OCI-LY1 (cell line): ENCODE measurements around the gene LTBP1.
A peak's percentile ranks its signal among the peaks of the same experiment; 100 is the strongest.

Experiments used
- H2AFZ ChIP-seq: fragments of 200-600 bp; sonication (generic), shearing (Covaris generic); 2 replicates; pipeline ENCODE4 v1.6.0; 2014; ENCODE audit warnings: antibody characterized with exemption, mild to moderate bottlenecking, low read length
- H3F3A ChIP-seq: fragments of 200-600 bp; sonication (generic), shearing (Covaris generic); 2 replicates; pipeline ENCODE4 v1.6.0; 2014; ENCODE audit warnings: mild to moderate bottlenecking, antibody characterized with exemption, low read length, moderate library complexity; ENCODE audit not compliant: insufficient read depth
- H3K27ac ChIP-seq: fragments of 200-600 bp; sonication (generic); 2 replicates; pipeline ENCODE4 v1.5.1; 2014; ENCODE audit warnings: low read length, mixed run types, mild to moderate bottlenecking, low read depth; ENCODE audit not compliant: poor library complexity, severe bottlenecking
- H3K27me3 ChIP-seq: fragments of 200-600 bp; sonication (generic); 2 replicates; pipeline ENCODE4 v1.6.0; 2014; ENCODE audit warnings: antibody characterized with exemption, mild to moderate bottlenecking, low read length, moderate library complexity; ENCODE audit not compliant: insufficient read depth
- H3K36me3 ChIP-seq: fragments of 200-600 bp; sonication (generic); 2 replicates; pipeline ENCODE4 v1.6.1; 2014; ENCODE audit warnings: mild to moderate bottlenecking, antibody characterized with exemption, low read length, moderate library complexity, mixed read lengths; ENCODE audit not compliant: insufficient read depth
- H3K4me1 ChIP-seq: fragments of 200-600 bp; sonication (generic); 2 replicates; pipeline ENCODE4 v1.5.1; 2014; ENCODE audit warnings: mild to moderate bottlenecking, low read length, moderate library complexity; ENCODE audit not compliant: insufficient read depth, severe bottlenecking
- H3K4me2 ChIP-seq: fragments of 200-600 bp; sonication (generic), shearing (Covaris generic); 2 replicates; pipeline ENCODE4 v1.6.1; 2014; ENCODE audit warnings: low read length
- H3K4me3 ChIP-seq: fragments of 200-600 bp; sonication (generic); 2 replicates; pipeline ENCODE4 v1.5.1; 2014; ENCODE audit warnings: low read length, low read depth, mild to moderate bottlenecking, mixed read lengths; ENCODE audit not compliant: poor library complexity, severe bottlenecking
- H3K79me2 ChIP-seq: fragments of 200-600 bp; shearing (Covaris generic); 2 replicates; pipeline ENCODE4 v1.6.1; 2016; ENCODE audit warnings: mixed run types, low read length, mixed read lengths; ENCODE audit not compliant: insufficient read depth
- H3K9ac ChIP-seq: fragments of 200-600 bp; sonication (generic), shearing (Covaris generic); 2 replicates; pipeline ENCODE4 v1.6.1; 2014; ENCODE audit warnings: mild to moderate bottlenecking, low read length, mixed read lengths
- H3K9me2 ChIP-seq: fragments of 200-600 bp; sonication (generic), shearing (Covaris generic); 2 replicates; pipeline ENCODE4 v1.6.1; 2014; ENCODE audit warnings: low read depth, mild to moderate bottlenecking, low read length, mixed read lengths
- H3K9me3 ChIP-seq: fragments of 200-600 bp; shearing (Covaris generic); 2 replicates; pipeline ENCODE4 v1.6.1; 2014; ENCODE audit warnings: low read length, mixed read lengths
- H4K20me1 ChIP-seq: fragments of 200-600 bp; sonication (generic), shearing (Covaris generic); 2 replicates; pipeline ENCODE4 v1.6.0; 2016; ENCODE audit warnings: mild to moderate bottlenecking, low read length; ENCODE audit not compliant: insufficient read depth
- CTCF ChIP-seq: fragments of 200-600 bp; sonication (generic), shearing (Covaris generic); IDR thresholded peaks from 2 replicates; pipeline ENCODE4 v1.5.1; 2017; ENCODE audit warnings: mild to moderate bottlenecking, antibody characterized with exemption, low read length, moderate library complexity, mixed read lengths
- EZH2 ChIP-seq: fragments of 200-600 bp; sonication (generic), shearing (Covaris generic); IDR thresholded peaks from 2 replicates; pipeline ENCODE4 v1.8.0; 2017; ENCODE audit warnings: borderline replicate concordance, mixed run types, mild to moderate bottlenecking, antibody characterized with exemption, low read length, moderate library complexity, mixed read lengths

Gene LTBP1

GRCh38 chr2:33377048-33377447 is 430.3 kb downstream of the LTBP1 start:
- H3K36me3 ChIP-seq: peaks cover 20% of the 10 kb centered on the region; the same call in 1 of the 2 replicates
- no peaks in the 10 kb centered on the region for H3K79me2 ChIP-seq
- H3K27ac ChIP-seq: no peak overlapping the region
- H3K9ac ChIP-seq: no peak overlapping the region
- H3F3A ChIP-seq: no peaks in the 10 kb centered on the region
- H3K4me1 ChIP-seq: peaks cover 19% of the 10 kb centered on the region
- no peak for TF ChIP-seq EZH2
- no peak for TF ChIP-seq CTCF
- H2AFZ ChIP-seq: no peak overlapping the region
- no peaks in the 10 kb centered on the region for H4K20me1 ChIP-seq
- H3K9me2 ChIP-seq: no peaks in the 10 kb centered on the region
- H3K4me3 ChIP-seq: no peak overlapping the region
- H3K27me3 ChIP-seq: no peaks in the 10 kb centered on the region
- H3K9me3 ChIP-seq: no peaks in the 10 kb centered on the region
- H3K4me2 ChIP-seq: no peak overlapping the region

GRCh38 chr2:33378556-33379210 is 431.9 kb downstream of the LTBP1 start:
- peak overlapping the region; percentile 50 for H3K27ac ChIP-seq
- H3K4me2 ChIP-seq: no peak overlapping the region
- H3K9me3 ChIP-seq: no peaks in the 10 kb centered on the region
- no peaks in the 10 kb centered on the region for H4K20me1 ChIP-seq
- no peak overlapping the region for H3K4me3 ChIP-seq
- no peaks in the 10 kb centered on the region for H3K9me2 ChIP-seq
- no peaks in the 10 kb centered on the region for H3K79me2 ChIP-seq
- H3F3A ChIP-seq: no peaks in the 10 kb centered on the region
- H3K9ac ChIP-seq: no peak overlapping the region
- H2AFZ ChIP-seq: no peak overlapping the region
- H3K27me3 ChIP-seq: no peaks in the 10 kb centered on the region
- TF ChIP-seq EZH2 (no peak), CTCF (no peak)
- H3K36me3 ChIP-seq: peaks cover 24% of the 10 kb centered on the region; the same call in 1 of the 2 replicates
- peaks cover 25% of the 10 kb centered on the region for H3K4me1 ChIP-seq

- no peaks in the 10 kb centered on the region for H3K9me2 ChIP-seq
- no peaks in the 10 kb centered on the region for H3K79me2 ChIP-seq
- no peaks in the 10 kb centered on the region for H3F3A ChIP-seq
- 0 out of 2 replicates have a peak overlapping the region, but pooled peaks have one; percentile 4 for H3K9ac ChIP-seq
- H4K20me1 ChIP-seq: no peaks in the 10 kb centered on the region
- no peaks in the 10 kb centered on the region for H3K9me3 ChIP-seq
- peaks cover 25% of the 10 kb centered on the region for H3K4me1 ChIP-seq
- H3K27me3 ChIP-seq: no peaks in the 10 kb centered on the region
- TF ChIP-seq CTCF (peak; percentile 74), EZH2 (no peak)
- no peak overlapping the region for H2AFZ ChIP-seq
- H3K4me2 ChIP-seq: peak overlapping the region; percentile 1; the same call in 1 of the 2 replicates
- H3K36me3 ChIP-seq: peaks cover 26% of the 10 kb centered on the region; the same call in 1 of the 2 replicates
- peak overlapping the region; percentile 54 for H3K27ac ChIP-seq
- H3K4me3 ChIP-seq: no peak overlapping the region
Observed at GRCh38 chr2:33380001-33380609, 433.4 kb downstream of the LTBP1 start.
